Colonic mucosa (tissue), 4 donors: Measurements from ENCODE around the gene NXPE3. TPM values are rescaled to one million over a fixed set of nuclear protein-coding genes. Genes with fewer than 3 reads are reported as not detected.

Source experiments
- DNase-seq: peaks from one replicate; pipeline ENCODE4 v3.0.0-alpha.2; 2020
- H3K27ac ChIP-seq: fragments of 200-600 bp; one replicate; pipeline ENCODE4 v1.8.0; 2021
- H3K27me3 ChIP-seq: fragments of 200-600 bp; one replicate; pipeline ENCODE4 v1.8.0; 2021
- H3K36me3 ChIP-seq: fragments of 200-600 bp; one replicate; pipeline ENCODE4 v1.8.0; 2021
- H3K4me1 ChIP-seq: fragments of 200-600 bp; one replicate; pipeline ENCODE4 v1.8.0; 2021; ENCODE audit warnings: mild to moderate bottlenecking
- H3K4me3 ChIP-seq: fragments of 200-600 bp; one replicate; pipeline ENCODE4 v1.8.0; 2021
- H3K9ac ChIP-seq, 2 donors: one replicate each; pipeline ENCODE4 v1.7.0; 2013; ENCODE audit warnings: control low read depth in 2 of 2, low read depth in 2 of 2, low read length in 2 of 2
- H3K9me3 ChIP-seq: fragments of 200-600 bp; one replicate; pipeline ENCODE4 v1.8.0; 2021
- CTCF ChIP-seq: fragments of 200-600 bp; IDR thresholded peaks from one replicate; pipeline ENCODE4 v1.8.0; 2022; ENCODE audit warnings: antibody characterized with exemption, mild to moderate bottlenecking
- intact Hi-C: fragments of 100-400 bp; cut with DNase I; formaldehyde crosslinking; loops from one replicate; pipeline ENCODE4 v1.14.1; 2022
- total RNA-seq, 2 donors: library from RNA; stranded (reverse); fragmentation: NEBNext Ultra II Directional in 1 of 2; extraction: Animal tissue kit (Norgen Biotek cat#: 25700) in 1 of 2; gene quantifications; one replicate each; pipeline ENCODE4 v1.2.1, GENCODE V29; 2021
- donor health status: healthy.
- donor health status: DM: no; HTN: no; CAD: no.
- donor health status: DM: no; HTN: no; CAD: no.

The NXPE3 gene
- total RNA-seq, 2 donors from 2014 or later: 2.1 to 3.5 TPM

DNA sequence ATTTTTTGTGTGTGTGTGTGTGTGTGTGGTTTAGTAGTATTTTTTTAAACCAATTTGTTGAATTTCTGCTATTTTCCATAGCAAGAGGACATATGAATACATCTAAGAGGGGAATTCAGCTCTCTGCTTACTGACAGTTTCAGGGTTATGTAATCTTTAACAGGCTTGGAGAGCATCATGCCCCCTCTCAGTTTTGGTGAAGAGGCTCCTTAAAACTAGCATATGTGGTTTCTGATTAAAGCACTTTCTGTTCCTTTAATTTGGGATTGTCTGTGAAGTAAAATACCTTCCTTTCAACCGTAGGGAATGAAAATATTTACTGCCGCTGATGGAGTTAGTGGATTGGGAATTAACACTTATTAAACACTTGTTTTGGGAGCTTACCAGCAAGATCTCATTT, 50.9 kb downstream of the NXPE3 start:
- Histone ChIP-seq H3K4me3 (no peak overlapping the region), H3K27me3 (no peaks in the 10 kb centered on the region), H3K4me1 (peaks cover 15% of the 10 kb centered on the region), H3K36me3 (no peaks in the 10 kb centered on the region), H3K9ac (no peak overlapping the region), H3K27ac (peak overlapping the region; percentile 89), H3K9me3 (no peaks in the 10 kb centered on the region)
- intact Hi-C loops: no loop called here
- no peak for TF ChIP-seq CTCF
- DNase-seq: no peak

- TF ChIP-seq CTCF: no peak
- H3K4me1 ChIP-seq: peaks cover 19% of the 10 kb centered on the region
- H3K9me3 ChIP-seq: no peaks in the 10 kb centered on the region
- H3K4me3 ChIP-seq: no peak overlapping the region
- H3K36me3 ChIP-seq: no peaks in the 10 kb centered on the region
- peak overlapping the region in 1 of 2 donors; percentile 12 for H3K9ac ChIP-seq
- H3K27ac ChIP-seq: no peak overlapping the region
- no peak for DNase-seq
- no peaks in the 10 kb centered on the region for H3K27me3 ChIP-seq
- intact Hi-C loops: no loop called here
These were observed 54.5 kb downstream of the NXPE3 start for GRCh38 chr3:101833446-101833974.

DNA sequence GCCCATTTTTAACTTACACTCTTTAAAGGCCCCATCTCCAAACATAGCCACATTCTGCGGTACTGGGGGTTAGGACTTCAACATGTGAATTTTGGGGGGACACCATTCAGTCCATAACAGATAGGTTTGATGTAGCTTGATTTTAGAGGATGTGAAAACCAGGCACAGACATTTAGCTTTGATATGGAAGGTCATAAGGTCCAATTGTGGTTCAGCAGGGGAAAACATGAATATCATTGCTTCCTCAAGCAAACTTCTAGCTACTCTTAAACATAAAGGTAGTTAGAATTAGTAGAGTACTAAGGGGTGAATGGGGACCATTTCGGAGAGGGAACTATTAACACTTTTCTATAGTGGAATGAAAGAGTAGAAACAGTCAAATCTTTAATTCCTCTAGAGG, 56.7 kb downstream of the NXPE3 start:
- H3K4me1 ChIP-seq: peaks cover 8% of the 10 kb centered on the region
- no peaks in the 10 kb centered on the region for H3K27me3 ChIP-seq
- intact Hi-C loops: no loop called here
- no peaks in the 10 kb centered on the region for H3K9me3 ChIP-seq
- no peak overlapping the region for H3K4me3 ChIP-seq
- DNase-seq: no peak
- no peak overlapping the region for H3K27ac ChIP-seq
- no peak for TF ChIP-seq CTCF
- no peaks in the 10 kb centered on the region for H3K36me3 ChIP-seq
- H3K9ac ChIP-seq: no peak overlapping the region

GRCh38 chr3:101836160-101836559, 57.1 kb downstream of the NXPE3 start:
- H3K9me3 ChIP-seq: no peaks in the 10 kb centered on the region
- H3K36me3 ChIP-seq: no peaks in the 10 kb centered on the region
- H3K27ac ChIP-seq: no peak overlapping the region
- no peak overlapping the region for H3K4me3 ChIP-seq
- intact Hi-C loops: no loop called here
- no peak overlapping the region for H3K9ac ChIP-seq
- no peak for TF ChIP-seq CTCF
- H3K27me3 ChIP-seq: no peaks in the 10 kb centered on the region
- DNase-seq: no peak
- H3K4me1 ChIP-seq: peaks cover 8% of the 10 kb centered on the region

DNA sequence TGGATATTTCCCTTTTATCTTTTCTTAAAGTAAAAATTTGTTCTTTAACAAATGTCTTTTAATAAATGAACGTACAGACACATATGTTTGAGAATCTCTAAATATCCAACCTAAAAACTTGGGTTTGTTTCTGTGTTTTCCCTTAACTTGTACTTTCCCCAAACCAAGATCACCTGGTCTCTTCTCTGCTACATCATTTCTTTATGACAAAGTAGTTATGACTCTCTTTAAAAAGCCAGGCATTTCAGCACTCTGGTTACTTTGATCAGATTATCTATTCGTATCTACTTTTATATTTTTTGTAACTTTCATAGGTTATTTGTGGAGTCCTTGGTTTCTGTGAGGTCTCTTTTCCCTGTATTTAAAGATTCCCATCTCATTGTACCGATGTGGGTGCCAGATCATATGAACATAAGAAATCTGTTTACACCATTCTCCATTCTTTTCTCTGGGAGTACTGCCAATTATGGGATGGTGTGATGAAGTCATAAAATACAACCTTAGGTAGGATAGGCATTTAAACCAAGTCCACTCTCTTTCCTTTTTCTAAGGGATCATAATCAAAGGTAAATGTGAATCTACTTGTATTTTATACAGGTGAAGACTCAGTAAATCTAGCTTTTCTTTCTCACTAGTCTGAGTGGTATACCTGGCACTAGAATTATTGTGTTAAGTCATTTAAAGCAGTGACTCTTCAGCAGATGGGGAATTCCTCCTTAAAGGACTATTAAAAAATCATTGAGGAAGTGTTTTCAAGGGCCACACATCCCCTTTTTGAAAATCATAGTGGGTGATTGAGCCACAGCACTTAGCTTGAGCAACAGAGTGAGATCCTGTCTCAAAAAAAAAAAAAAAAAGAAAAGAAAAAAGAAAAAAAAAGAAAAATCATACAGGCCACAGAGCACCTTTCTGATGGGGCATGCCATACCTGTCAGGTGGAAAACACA, 57.9 kb downstream of the NXPE3 start:
- no peaks in the 10 kb centered on the region for H3K27me3 ChIP-seq
- TF ChIP-seq CTCF: no peak
- peak overlapping the region; percentile 76 for H3K27ac ChIP-seq
- no peak overlapping the region for H3K4me3 ChIP-seq
- H3K36me3 ChIP-seq: no peaks in the 10 kb centered on the region
- peaks cover 8% of the 10 kb centered on the region for H3K4me1 ChIP-seq
- H3K9me3 ChIP-seq: no peaks in the 10 kb centered on the region
- intact Hi-C loops: no loop called here
- peak overlapping the region in 1 of 2 donors; percentile 29 for H3K9ac ChIP-seq
- no peak for DNase-seq
